K562 (cell line): ENCODE results near the gene SYNRG. TPM values are rescaled to one million over a fixed set of nuclear protein-coding genes. Genes with fewer than 3 reads are reported as not detected.

Source experiments
- CBX3 ChIP-seq, 2 experiments: IDR thresholded peaks; 1 replicate in 1 of 2; 2 replicates in 1 of 2; pipeline ENCODE4 v1.6.1; 2012; ENCODE audit warnings: inconsistent platforms in 2 of 2, low read length in 2 of 2, borderline replicate concordance in 1 of 2, control low read depth in 1 of 2
- HDAC8 ChIP-seq: fragments of 450-650 bp; IDR thresholded peaks from 2 replicates; pipeline ENCODE4 v1.6.1; 2016; ENCODE audit warnings: mild to moderate bottlenecking, missing genetic modification characterization, moderate library complexity, missing compliant biosample characterization
- KDM1A ChIP-seq, 2 experiments: fragments of 450-650 bp; IDR thresholded peaks; 2 replicates each; pipeline ENCODE4 v1.6.1; 2016; ENCODE audit warnings: mild to moderate bottlenecking in 2 of 2
- MIER1 ChIP-seq: fragments of 450-650 bp; IDR thresholded peaks from 2 replicates; pipeline ENCODE4 v1.6.1; 2016; ENCODE audit warnings: antibody characterized with exemption, mild to moderate bottlenecking, low read depth
- MXI1 ChIP-seq: IDR thresholded peaks from 2 replicates; pipeline ENCODE4 v1.6.1; 2011; ENCODE audit warnings: low read depth, mild to moderate bottlenecking, improper control_type of control experiment, low read length
- RCOR1 ChIP-seq, 2 experiments: IDR thresholded peaks; 2 replicates each; pipeline ENCODE4 v1.6.1; 2012; ENCODE audit warnings: low read depth in 2 of 2, low read length in 2 of 2, borderline replicate concordance in 1 of 2, improper control_type of control experiment in 1 of 2
- SIN3B ChIP-seq: fragments of 450-650 bp; IDR thresholded peaks from 2 replicates; pipeline ENCODE4 v1.6.1; 2017; ENCODE audit warnings: low read depth, mild to moderate bottlenecking, moderate library complexity
- SOX6 ChIP-seq: fragments of 450-650 bp; IDR thresholded peaks from 2 replicates; pipeline ENCODE4 v1.6.1; 2014; ENCODE audit warnings: mild to moderate bottlenecking
- TBP ChIP-seq: optimal IDR thresholded peaks from 2 replicates; pipeline ENCODE3; 2011; ENCODE audit warnings: low read depth, low read length, improper control_type of control experiment
- TCFL5 ChIP-seq: fragments of 250-450 bp; sonication (Bioruptor Pico); conservative IDR thresholded peaks from 2 replicates; pipeline ENCODE4 v1.6.1; 2021; ENCODE audit warnings: mild to moderate bottlenecking, moderate library complexity, matching md5 sums
- ZNF212 ChIP-seq: fragments of 450-650 bp; formaldehyde crosslinking; IDR thresholded peaks from 2 replicates; pipeline ENCODE4 v1.4.0; 2020; ENCODE audit warnings: mild to moderate bottlenecking
- ZNF41 ChIP-seq: fragments of 250-450 bp; sonication (Bioruptor Pico); conservative IDR thresholded peaks from 2 replicates; pipeline ENCODE4 v1.4.0; 2020; ENCODE audit warnings: mild to moderate bottlenecking
- ZNF696 ChIP-seq: fragments of 250-450 bp; sonication (Bioruptor Pico); conservative IDR thresholded peaks from 2 replicates; pipeline ENCODE4 v1.4.0; 2020; ENCODE audit warnings: mild to moderate bottlenecking, moderate library complexity
- ZNF830 ChIP-seq: fragments of 250-450 bp; sonication (Bioruptor Pico); IDR thresholded peaks from 2 replicates; pipeline ENCODE4 v1.5.0; 2021; ENCODE audit warnings: mild to moderate bottlenecking
- polyA plus RNA-seq, 8 experiments: library from polyadenylated mRNA; depleted of rRNA in 4 of 8; stranded (reverse) in 5 of 8; unstranded in 3 of 8; fragments of >200 nt; fragmentation: Nextera tagmentation in 2 of 8; fragmentation: Illumina TruSeq in 1 of 8; extraction: Ambion mirVana in 2 of 8; extraction: Trizol in 1 of 8; gene quantifications; 2 replicates each; pipeline versions ENCODE4 v1.2.1 to v1.2.3, GENCODE V29; 2011 to 2014; ENCODE audit warnings: inconsistent platforms in 1 of 8, missing spikeins in 1 of 8
- total RNA-seq, 7 experiments: library from RNA; depleted of rRNA in 6 of 7; stranded (reverse); fragments of >200 nt in 6 of 7; fragmentation: Illumina TruSeq in 2 of 7; extraction: Trizol in 2 of 7; gene quantifications; 2 replicates each; pipeline versions ENCODE4 v1.2.1 to v1.2.3, GENCODE V29; 2011 to 2021; ENCODE audit warnings: low replicate concordance in 1 of 7
- TF ChIP-seq, protein P1 (sequence below), 2 experiments: fragments of 450-650 bp in 1 of 2; IDR thresholded peaks; 2 replicates each; pipeline ENCODE4 v1.6.1; 2011 to 2017; ENCODE audit warnings: low read depth in 2 of 2, antibody characterized with exemption in 1 of 2, borderline replicate concordance in 1 of 2, low read length in 1 of 2, mild to moderate bottlenecking in 1 of 2, mixed read lengths in 1 of 2; ENCODE audit not compliant: control insufficient read depth in 1 of 2
- TF ChIP-seq, protein P2 (sequence below): fragments of 250-450 bp; sonication (Bioruptor Pico); IDR thresholded peaks from 2 replicates; pipeline ENCODE4 v1.4.0; 2020; ENCODE audit warnings: borderline replicate concordance
- TF ChIP-seq, protein P3 (sequence below): fragments of 450-650 bp; IDR thresholded peaks from 2 replicates; pipeline ENCODE4 v1.6.1; 2016; ENCODE audit warnings: antibody characterized with exemption
- TF ChIP-seq, protein P4 (sequence below), 2 experiments: IDR thresholded peaks; 2 replicates each; pipeline ENCODE4 v1.6.1; 2011; ENCODE audit warnings: borderline replicate concordance in 1 of 2, control low read depth in 1 of 2, low read depth in 1 of 2, low read length in 1 of 2, mild to moderate bottlenecking in 1 of 2, mixed read lengths in 1 of 2, moderate library complexity in 1 of 2; ENCODE audit not compliant: insufficient read depth in 1 of 2, insufficient read length in 1 of 2, poor library complexity in 1 of 2, severe bottlenecking in 1 of 2; ENCODE audit errors: extremely low read depth in 1 of 2

Gene SYNRG
- total and polyA plus RNA-seq, 9 of the 15 experiments (the other 6 are each of a cell fraction or from before 2014, with no cell fraction given) = 2.9 to 28.2 (median 15.1) TPM

DNA sequence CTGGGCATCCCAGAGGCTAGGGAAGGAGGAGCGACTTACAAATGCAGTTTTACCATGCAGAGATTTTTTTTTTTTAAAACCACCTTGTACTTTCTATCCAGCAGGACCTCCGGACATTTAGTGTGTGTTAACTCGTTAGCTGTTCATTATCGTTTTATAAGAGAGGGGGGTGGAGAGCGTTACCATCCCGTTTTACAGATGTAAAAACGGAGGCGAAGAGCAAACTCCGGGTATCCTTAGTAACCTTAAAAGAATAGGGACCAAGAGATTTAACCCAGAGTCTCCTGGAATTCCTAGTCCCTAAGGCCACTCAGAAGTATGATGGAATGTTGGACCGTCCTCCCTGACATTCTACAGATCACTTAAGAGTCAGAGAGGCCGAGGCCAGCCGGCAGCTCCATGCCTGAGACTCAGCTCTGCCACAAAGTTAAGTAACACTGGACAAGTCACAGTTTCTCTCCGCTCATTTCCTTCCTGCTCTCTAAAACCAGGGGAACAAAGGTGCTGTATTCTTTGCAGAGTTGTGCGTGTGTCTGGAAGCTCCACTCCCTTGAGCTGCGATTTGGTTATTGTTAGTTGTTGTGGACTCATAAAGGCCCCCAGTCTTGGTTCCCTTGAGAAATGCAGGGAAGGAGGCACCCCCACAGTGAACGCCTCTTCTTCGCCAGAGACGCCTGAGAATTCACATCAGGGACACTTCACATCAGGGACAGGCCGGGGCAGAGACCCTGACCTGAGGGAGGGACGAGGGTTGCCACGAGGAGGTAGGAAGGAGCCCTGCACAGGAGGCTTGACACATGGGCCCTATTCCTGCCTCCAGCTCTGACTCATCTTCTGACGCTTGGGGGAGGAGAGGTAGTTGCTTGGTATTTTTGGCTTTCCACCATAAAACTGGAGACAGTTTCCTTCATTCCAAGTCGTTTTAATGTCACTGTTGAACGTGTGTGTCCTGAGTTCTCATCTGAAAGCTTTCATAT is 118.3 kb downstream of the SYNRG start (continued):
- TF ChIP-seq MXI1 (peak; percentile 79), SIN3B (no peak), MIER1 (0 out of 2 replicates have a peak, but pooled peaks have one; percentile 42), ZNF830 (CRISPR knock-in tag) (no peak), SOX6 (no peak), TCFL5 (CRISPR knock-in tag) (no peak), HDAC8 (tag) (no peak), ZNF41 (CRISPR knock-in tag) (no peak), ZNF696 (CRISPR knock-in tag) (no peak), CBX3 (IDR thresholded peaks at IDR 0.05; ENCODE audit: borderline replicate concordance in 1 of 2, low read length in 2 of 2) (peak in 1 of 2 experiments; percentile 58; a peak in 1 of 3 replicates), TBP (peak; percentile 65), ZNF212 (CRISPR knock-in tag) (no peak), KDM1A (IDR thresholded peaks at IDR 0.05) (peak in 1 of 2 experiments; percentile 76; a peak in 3 of 4 replicates), RCOR1 (IDR thresholded peaks at IDR 0.05; ENCODE audit: borderline replicate concordance in 1 of 2, low read depth in 2 of 2, low read length in 2 of 2) (peak in 1 of 2 experiments; percentile 35; a peak in 1 of 4 replicates)
- TF ChIP-seq, protein P1, sequence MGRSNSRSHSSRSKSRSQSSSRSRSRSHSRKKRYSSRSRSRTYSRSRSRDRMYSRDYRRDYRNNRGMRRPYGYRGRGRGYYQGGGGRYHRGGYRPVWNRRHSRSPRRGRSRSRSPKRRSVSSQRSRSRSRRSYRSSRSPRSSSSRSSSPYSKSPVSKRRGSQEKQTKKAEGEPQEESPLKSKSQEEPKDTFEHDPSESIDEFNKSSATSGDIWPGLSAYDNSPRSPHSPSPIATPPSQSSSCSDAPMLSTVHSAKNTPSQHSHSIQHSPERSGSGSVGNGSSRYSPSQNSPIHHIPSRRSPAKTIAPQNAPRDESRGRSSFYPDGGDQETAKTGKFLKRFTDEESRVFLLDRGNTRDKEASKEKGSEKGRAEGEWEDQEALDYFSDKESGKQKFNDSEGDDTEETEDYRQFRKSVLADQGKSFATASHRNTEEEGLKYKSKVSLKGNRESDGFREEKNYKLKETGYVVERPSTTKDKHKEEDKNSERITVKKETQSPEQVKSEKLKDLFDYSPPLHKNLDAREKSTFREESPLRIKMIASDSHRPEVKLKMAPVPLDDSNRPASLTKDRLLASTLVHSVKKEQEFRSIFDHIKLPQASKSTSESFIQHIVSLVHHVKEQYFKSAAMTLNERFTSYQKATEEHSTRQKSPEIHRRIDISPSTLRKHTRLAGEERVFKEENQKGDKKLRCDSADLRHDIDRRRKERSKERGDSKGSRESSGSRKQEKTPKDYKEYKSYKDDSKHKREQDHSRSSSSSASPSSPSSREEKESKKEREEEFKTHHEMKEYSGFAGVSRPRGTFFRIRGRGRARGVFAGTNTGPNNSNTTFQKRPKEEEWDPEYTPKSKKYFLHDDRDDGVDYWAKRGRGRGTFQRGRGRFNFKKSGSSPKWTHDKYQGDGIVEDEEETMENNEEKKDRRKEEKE (IDR thresholded peaks at IDR 0.05; ENCODE audit: borderline replicate concordance in 1 of 2, control insufficient read depth in 1 of 2, low read depth in 2 of 2, low read length in 1 of 2) = no peak
- TF ChIP-seq, protein P2, sequence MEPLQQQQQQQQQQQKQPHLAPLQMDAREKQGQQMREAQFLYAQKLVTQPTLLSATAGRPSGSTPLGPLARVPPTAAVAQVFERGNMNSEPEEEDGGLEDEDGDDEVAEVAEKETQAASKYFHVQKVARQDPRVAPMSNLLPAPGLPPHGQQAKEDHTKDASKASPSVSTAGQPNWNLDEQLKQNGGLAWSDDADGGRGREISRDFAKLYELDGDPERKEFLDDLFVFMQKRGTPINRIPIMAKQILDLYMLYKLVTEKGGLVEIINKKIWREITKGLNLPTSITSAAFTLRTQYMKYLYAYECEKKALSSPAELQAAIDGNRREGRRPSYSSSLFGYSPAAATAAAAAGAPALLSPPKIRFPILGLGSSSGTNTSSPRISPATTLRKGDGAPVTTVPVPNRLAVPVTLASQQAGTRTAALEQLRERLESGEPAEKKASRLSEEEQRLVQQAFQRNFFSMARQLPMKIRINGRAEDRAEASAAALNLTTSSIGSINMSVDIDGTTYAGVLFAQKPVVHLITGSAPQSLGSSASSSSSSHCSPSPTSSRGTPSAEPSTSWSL = no peak
- TF ChIP-seq, protein P3, sequence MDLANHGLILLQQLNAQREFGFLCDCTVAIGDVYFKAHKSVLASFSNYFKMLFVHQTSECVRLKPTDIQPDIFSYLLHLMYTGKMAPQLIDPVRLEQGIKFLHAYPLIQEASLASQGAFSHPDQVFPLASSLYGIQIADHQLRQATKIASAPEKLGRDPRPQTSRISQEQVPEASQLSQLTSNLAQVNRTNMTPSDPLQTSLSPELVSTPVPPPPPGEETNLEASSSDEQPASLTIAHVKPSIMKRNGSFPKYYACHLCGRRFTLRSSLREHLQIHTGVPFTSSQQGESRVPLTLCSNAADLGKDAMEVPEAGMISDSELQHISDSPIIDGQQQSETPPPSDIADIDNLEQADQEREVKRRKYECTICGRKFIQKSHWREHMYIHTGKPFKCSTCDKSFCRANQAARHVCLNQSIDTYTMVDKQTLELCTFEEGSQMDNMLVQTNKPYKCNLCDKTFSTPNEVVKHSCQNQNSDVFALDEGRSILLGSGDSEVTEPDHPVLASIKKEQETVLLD = no peak
- TF ChIP-seq, protein P4, sequence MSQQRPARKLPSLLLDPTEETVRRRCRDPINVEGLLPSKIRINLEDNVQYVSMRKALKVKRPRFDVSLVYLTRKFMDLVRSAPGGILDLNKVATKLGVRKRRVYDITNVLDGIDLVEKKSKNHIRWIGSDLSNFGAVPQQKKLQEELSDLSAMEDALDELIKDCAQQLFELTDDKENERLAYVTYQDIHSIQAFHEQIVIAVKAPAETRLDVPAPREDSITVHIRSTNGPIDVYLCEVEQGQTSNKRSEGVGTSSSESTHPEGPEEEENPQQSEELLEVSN (IDR thresholded peaks at IDR 0.05; ENCODE audit: borderline replicate concordance in 1 of 2, extremely low read depth in 1 of 2, insufficient read depth in 1 of 2, insufficient read length in 1 of 2, low read depth in 1 of 2, low read length in 1 of 2, poor library complexity in 1 of 2, severe bottlenecking in 1 of 2) = peak; percentile 73 to 91
